Prostate gland (tissue), 2 donors: ENCODE results near the gene SCGN. TPM values are rescaled to one million over a fixed set of nuclear protein-coding genes. Genes with fewer than 3 reads are reported as not detected.

Experiments
- total RNA-seq, 2 donors: library from RNA; depleted of rRNA; stranded (reverse); fragments of >200 nt; gene quantifications; one replicate each; pipeline ENCODE4 v1.1.0, GENCODE V29; 2016

The SCGN gene
- total RNA-seq, 2 donors from 2014 or later, result 2.6 TPM; not detected in 1

Other genes starting within 250 kb of the SCGN start
- gene SLC17A4, start 102.5 kb downstream of the SCGN start, total RNA-seq, result not detected
- gene SLC17A1, start 179.8 kb downstream of the SCGN start, total RNA-seq, result under 1 TPM in 1 of 2 donors, not detected in 1; 0.51 TPM
- not detected for gene SLC17A3, start 222.0 kb downstream of the SCGN start, total RNA-seq